GM21390 (cell line): Measurements from ENCODE around the gene CACNA1H.

ENCODE experiments used
- ATAC-seq: cut with Tn5 transposase; IDR thresholded peaks from one replicate; pipeline ENCODE4 v1.9.1; 2021; ENCODE audit not compliant: unreplicated experiment

The CACNA1H gene

DNA sequence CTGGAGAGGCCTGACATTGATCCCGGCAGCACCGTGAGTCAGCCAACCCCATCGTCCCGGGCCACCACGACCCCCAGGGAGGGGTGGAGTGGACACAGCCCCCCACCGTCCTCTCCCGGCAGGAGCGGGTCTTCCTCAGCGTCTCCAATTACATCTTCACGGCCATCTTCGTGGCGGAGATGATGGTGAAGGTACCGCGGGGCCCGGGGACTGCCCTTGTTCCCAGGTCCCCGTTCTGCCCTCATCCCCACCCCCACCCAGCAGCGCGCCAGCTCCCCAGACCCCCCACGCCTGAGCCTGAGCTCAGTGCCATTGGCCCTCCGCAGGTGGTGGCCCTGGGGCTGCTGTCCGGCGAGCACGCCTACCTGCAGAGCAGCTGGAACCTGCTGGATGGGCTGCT is 57.6 kb downstream of the CACNA1H start:
- no peak for ATAC-seq

DNA sequence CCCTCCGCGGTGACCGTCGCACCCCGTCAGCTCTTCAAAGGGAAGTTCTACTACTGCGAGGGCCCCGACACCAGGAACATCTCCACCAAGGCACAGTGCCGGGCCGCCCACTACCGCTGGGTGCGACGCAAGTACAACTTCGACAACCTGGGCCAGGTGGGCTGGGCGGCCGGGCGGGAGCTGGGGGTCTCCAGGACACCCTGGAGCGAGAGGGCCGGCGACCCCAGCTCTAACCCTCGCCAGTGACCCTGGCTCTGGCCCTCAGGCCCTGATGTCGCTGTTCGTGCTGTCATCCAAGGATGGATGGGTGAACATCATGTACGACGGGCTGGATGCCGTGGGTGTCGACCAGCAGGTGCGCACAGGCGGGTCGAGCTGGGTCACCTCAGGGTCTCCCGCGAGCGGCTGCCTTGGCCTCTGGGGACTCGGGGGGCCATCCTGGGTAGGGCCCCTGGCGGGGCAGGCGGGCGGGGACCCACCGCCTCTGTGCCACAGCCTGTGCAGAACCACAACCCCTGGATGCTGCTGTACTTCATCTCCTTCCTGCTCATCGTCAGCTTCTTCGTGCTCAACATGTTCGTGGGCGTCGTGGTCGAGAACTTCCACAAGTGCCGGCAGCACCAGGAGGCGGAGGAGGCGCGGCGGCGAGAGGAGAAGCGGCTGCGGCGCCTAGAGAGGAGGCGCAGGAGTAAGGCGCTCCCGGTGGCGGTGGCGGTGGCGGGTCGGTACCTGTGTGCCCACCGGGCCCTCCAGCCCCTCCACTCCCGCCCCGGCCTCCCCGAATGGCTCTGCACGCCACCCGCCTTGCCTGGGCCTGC is 58.8 kb downstream of the CACNA1H start:
- no peak for ATAC-seq

DNA sequence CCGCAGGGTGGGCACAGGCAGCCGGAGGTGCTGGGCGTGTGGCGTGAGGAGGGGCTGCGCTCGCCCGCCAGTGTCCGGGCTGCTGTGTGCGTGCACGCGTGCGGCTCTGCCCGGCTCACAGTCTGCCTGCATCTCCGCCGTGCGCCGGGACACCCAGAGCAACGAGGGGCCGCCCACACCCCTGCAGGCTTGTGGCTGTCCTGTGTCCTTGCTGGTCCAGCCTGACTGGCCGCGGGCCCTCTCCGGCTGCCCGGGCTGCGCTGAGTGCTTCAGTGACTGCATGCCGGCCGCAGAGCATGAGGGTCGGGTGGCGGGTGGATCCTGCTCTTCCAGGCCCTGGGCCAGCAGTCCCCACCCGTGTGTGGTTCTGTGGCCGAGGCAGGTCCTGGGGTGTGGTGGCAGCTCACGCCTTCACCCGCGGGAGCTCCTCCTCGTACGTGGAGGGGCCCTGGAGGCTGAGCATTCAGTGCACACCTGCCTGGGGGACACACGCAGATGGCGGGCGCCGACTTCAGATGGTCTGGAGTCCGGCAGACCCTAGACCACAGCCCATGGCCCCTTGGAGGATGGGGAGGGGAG is 59.8 kb downstream of the CACNA1H start:
- ATAC-seq: no peak

DNA sequence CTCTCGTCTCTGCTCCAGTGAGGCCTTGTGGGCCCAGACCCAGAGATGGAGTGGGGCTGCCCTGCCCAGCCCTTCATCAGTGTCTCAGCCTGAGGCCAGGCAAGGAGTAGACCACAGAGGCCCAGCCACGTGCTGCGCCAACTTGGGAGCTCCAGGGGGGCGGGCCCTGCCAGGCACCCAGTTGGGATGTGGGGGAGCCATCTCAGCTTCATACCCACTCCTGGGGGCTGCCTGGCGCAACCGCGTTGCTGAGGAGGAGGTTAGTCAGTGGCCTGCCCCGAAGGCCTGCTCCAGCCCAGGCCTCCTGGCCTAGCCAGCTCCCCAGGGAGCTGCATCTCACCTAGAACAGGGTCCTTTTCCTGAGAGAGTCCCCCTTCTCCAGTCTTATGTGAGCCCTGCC is 60.3 kb downstream of the CACNA1H start:
- ATAC-seq: no peak

- no peak for ATAC-seq
Measured at GRCh38 chr16:1213796-1214372, 61.0 kb downstream of the CACNA1H start.

- ATAC-seq: no peak
Measured at GRCh38 chr16:1214719-1215118, 61.8 kb downstream of the CACNA1H start.

- no peak for ATAC-seq
Measured at GRCh38 chr16:1215574-1216295, 62.8 kb downstream of the CACNA1H start.

- ATAC-seq: no peak
Measured at GRCh38 chr16:1216296-1216619, 63.4 kb downstream of the CACNA1H start.

DNA sequence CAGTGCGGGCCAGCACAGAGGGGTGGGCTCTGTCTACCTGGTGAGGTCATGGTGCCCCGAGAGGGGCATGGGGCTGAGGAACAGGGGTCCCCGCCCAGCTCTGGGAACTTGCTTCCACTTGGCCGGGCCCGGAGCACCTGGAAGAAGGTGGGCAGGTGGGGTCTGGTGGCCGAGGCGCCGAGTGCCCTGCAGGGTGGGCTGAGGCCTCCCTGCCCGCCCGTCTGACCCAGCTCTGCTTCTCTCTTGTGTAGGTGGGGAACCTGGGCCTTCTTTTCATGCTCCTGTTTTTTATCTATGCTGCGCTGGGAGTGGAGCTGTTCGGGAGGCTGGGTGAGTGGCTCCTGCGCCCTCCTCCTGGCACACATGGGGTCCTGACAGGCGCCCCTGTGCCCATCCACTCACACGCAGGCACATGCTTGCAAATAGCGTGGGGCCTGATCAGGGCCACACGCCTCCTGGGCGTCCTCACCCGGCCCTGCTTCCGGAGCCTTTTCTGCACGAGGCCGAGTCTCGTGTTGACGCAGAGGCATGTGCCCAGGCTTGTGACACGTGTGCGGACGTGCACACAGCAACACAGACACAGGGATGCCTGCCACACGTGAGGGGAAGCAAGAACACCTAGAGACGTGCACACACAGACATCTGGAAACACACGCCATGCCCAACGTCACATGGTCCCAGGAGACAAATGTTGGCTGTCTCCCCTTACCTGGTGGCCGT is 63.9 kb downstream of the CACNA1H start:
- ATAC-seq: no peak

DNA sequence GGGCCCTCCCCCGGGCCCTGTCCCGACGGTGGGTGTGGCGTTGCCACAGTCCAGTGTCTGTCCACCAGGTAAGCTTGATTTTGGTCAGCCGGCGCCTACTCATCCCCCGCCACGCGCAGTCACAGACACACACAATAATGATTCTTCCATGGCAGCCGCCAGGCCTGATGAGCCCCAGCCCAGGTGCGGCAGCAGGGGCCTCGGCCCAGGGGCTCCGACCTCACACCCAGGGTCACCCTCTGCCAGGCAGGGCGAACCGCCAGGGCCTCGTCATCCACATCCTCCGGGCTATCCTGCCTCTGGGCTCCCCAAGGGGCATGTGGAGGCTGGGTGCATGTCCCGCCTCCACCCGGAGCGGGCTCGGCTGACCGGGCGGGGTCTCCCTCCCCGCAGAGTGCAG is 64.6 kb downstream of the CACNA1H start:
- ATAC-seq: no peak

- ATAC-seq: no peak
Measured at GRCh38 chr16:1218061-1218929, 65.4 kb downstream of the CACNA1H start.

GRCh38 chr16:1218930-1219611 is 66.2 kb downstream of the CACNA1H start:
- no peak for ATAC-seq

DNA sequence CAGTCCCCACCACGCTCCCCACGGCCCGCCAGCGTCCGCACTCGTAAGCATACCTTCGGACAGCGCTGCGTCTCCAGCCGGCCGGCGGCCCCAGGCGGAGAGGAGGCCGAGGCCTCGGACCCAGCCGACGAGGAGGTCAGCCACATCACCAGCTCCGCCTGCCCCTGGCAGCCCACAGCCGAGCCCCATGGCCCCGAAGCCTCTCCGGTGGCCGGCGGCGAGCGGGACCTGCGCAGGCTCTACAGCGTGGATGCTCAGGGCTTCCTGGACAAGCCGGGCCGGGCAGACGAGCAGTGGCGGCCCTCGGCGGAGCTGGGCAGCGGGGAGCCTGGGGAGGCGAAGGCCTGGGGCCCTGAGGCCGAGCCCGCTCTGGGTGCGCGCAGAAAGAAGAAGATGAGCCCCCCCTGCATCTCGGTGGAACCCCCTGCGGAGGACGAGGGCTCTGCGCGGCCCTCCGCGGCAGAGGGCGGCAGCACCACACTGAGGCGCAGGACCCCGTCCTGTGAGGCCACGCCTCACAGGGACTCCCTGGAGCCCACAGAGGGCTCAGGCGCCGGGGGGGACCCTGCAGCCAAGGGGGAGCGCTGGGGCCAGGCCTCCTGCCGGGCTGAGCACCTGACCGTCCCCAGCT is 67.3 kb downstream of the CACNA1H start:
- ATAC-seq: no peak

DNA sequence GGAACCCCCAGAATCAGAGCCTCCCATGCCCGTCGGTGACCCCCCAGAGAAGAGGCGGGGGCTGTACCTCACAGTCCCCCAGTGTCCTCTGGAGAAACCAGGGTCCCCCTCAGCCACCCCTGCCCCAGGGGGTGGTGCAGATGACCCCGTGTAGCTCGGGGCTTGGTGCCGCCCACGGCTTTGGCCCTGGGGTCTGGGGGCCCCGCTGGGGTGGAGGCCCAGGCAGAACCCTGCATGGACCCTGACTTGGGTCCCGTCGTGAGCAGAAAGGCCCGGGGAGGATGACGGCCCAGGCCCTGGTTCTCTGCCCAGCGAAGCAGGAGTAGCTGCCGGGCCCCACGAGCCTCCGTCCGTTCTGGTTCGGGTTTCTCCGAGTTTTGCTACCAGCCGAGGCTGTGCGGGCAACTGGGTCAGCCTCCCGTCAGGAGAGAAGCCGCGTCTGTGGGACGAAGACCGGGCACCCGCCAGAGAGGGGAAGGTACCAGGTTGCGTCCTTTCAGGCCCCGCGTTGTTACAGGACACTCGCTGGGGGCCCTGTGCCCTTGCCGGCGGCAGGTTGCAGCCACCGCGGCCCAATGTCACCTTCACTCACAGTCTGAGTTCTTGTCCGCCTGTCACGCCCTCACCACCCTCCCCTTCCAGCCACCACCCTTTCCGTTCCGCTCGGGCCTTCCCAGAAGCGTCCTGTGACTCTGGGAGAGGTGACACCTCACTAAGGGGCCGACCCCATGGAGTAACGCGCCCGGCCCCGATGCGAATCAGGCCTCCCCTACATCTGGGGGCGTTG is 68.1 kb downstream of the CACNA1H start:
- ATAC-seq: no peak

DNA sequence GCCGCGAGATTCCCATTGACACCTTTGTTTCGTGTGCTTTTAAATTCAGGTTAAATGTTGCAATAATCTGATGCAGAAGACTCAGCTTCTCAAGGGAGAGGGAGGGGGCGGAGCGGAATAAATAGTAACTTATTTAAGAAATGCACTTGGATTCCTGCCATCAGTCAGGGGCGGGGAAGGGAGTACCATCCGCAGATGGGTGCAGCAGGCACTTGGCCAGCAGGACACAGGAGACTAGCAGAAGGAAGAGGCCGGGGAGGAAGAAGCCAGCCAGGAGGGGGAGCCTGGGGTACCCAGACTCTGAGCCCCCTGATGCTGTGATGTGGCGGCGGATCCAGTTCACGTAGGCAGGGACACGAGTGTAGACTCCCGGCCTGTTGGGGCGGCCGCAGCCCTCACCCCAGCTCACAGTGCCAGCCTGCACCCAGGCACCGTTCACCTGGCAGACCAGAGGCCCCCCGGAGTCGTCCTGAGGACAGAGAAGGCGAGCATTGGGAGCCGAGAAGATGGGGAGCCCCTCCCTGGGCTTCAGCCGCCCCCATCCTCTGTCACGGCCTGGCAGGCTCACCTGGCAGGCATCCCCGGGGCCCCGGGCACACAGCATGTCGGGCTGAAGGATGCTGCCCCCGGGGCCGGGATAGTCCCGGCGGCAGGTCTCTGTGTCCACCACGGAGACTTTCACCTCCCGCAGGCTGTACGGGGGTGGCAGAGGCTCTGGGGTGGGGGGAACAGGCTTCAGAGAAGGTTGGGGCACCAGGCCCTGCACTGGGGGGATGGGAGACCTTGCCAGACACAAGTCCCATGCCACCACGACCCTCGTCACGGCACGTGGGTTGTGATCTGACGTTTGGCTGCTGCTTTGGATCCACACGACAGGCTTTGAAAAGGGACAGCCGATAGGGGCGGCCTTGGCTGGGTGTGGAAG is 69.0 kb downstream of the CACNA1H start:
- no peak for ATAC-seq

DNA sequence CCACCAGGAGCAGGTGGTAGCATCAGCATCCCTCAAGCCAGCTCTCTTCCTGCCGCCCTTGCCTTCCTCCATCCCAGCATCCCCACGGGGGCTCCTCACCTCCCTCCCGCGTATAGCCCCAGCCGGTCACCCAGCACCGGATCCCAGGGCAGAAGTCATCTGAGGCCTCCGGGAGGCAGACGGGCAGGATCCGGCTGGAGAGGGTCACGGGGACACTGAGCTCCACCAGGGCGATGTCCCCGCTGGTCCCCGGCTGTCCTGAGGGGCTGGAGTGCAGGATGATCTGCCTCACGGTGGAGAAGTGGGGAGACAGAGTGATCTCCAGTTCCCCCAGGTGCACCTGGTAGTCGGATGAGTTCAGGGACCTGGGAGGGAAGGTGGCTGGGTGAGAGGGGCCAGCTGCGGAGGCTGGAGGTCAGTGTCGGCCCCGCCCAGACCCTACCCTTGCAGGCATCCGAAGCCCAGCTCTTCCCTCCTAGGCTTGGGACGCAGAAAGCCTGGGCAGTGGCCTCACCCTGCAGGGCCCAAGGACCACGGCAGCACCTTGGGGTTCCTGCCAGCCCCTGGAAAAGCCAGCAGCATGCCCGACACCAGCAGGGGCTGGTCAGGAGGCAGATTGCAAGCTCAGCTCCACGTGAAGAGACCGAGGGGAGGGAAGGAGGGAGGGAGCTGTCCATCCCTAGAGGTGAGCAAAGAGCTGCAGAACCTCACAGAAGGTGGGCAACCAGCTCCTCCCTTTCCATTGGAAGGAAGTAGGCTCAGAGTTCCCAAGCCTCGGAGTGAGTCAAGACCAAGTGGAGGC is 69.8 kb downstream of the CACNA1H start:
- no peak for ATAC-seq
